Prostate gland (tissue), 2 donors: ENCODE data around the gene EPN1.

ENCODE experiments used
- CTCF ChIP-seq, 4 experiments: fragments of 200-600 bp in 2 of 4; fragments of 450-650 bp in 2 of 4; sonication (generic) in 2 of 4; IDR thresholded peaks; 1 replicate in 3 of 4; 2 replicates in 1 of 4; pipeline ENCODE4 v1.5.1; 2016 to 2019; ENCODE audit warnings: antibody characterized with exemption in 4 of 4, mild to moderate bottlenecking in 2 of 4, moderate library complexity in 2 of 4
- POLR2AphosphoS5 ChIP-seq: sonication (generic); formaldehyde crosslinking; IDR thresholded peaks from one replicate; pipeline ENCODE4 v1.6.1; 2017; ENCODE audit warnings: antibody characterized with exemption

DNA sequence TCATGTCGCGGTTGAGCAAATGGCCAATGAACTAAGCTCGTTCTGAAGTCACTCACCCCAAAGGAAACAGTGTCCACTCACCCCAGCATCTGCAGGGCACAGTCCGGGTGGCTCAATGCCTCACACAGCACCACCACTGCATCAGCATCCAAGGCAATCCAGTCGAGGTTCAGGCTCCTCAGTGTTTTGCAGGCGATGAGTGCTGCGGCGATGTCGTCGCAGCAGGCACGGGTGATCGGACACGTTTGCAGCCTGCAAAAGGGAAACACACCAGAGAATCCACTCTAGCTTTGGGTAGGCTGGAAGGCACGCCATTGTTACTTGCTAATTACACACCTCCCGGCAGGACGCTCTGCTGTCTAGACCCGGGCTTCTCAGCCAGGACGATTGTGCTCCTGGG lies 36.7 kb downstream of the EPN1 start:
- TF ChIP-seq CTCF (IDR thresholded peaks at IDR 0.05), result no peak
- TF ChIP-seq POLR2AphosphoS5, result no peak
